Endothelial cell of umbilical vein (primary cell): Measurements from ENCODE around the gene FNIP2. TPM values are rescaled to one million over a fixed set of nuclear protein-coding genes. Genes with fewer than 3 reads are reported as not detected.

Experiments
- BruUV-seq: library from RNA; stranded (reverse); fragments of 400-500 nt; replicated peaks from 2 replicates; lab custom pipeline; 2021; lab: Mats Ljungman, UMichigan
- CTCF ChIA-PET: fragments of 300-600, 350-600 bp; sonication (Branson Sonifier 250); formaldehyde crosslinking; loops from one replicate; lab custom pipeline; 2021; ENCODE audit warnings: antibody characterized with exemption, inconsistent platforms; lab: Charles Lee
- POLR2A ChIA-PET: fragments of 300-600, 350-600 bp; sonication (Branson Sonifier 250); formaldehyde crosslinking; loops from one replicate; lab custom pipeline; 2021; ENCODE audit warnings: antibody characterized with exemption, inconsistent platforms; lab: Charles Lee
- DNase-seq: peaks from one replicate; pipeline ENCODE4 v3.0.0-alpha.2; 2011; ENCODE audit warnings: low read depth, low spot score
- FAIRE-seq: peaks from 2 replicates; lab custom pipeline; 2011; peaks lifted over from hg19 to GRCh38; lab: Jason Lieb, UNC
- H2AFZ ChIP-seq: 2 replicates; pipeline ENCODE4 v1.6.0; 2012; ENCODE audit warnings: low read depth, low read length, control low read depth, inconsistent platforms
- H3K27ac ChIP-seq: 2 replicates; pipeline ENCODE4 v1.5.1; 2011; ENCODE audit warnings: low read depth, mild to moderate bottlenecking, control low read depth, low read length, moderate library complexity; ENCODE audit not compliant: insufficient read depth
- H3K27me3 ChIP-seq, 2 experiments: 2 replicates each; pipeline versions ENCODE4 v1.6.0 to v1.6.1; 2011; ENCODE audit warnings: low read length in 2 of 2, mixed read lengths in 1 of 2; ENCODE audit not compliant: control insufficient read depth in 2 of 2, insufficient read depth in 2 of 2
- H3K36me3 ChIP-seq, 2 experiments: 2 replicates in 1 of 2; 3 replicates in 1 of 2; pipeline ENCODE4 v1.5.1; 2011; ENCODE audit warnings: low read length in 2 of 2, mild to moderate bottlenecking in 1 of 2, moderate library complexity in 1 of 2; ENCODE audit not compliant: control insufficient read depth in 2 of 2, insufficient read depth in 2 of 2; ENCODE audit errors: extremely low read depth in 1 of 2
- H3K4me1 ChIP-seq: 3 replicates; pipeline ENCODE4 v1.5.1; 2011; ENCODE audit warnings: mild to moderate bottlenecking, low read length; ENCODE audit not compliant: control insufficient read depth, insufficient read depth; ENCODE audit errors: extremely low read depth
- H3K4me2 ChIP-seq: 2 replicates; pipeline ENCODE4 v1.6.1; 2011; ENCODE audit warnings: low read length, control low read depth, mixed read lengths; ENCODE audit not compliant: insufficient read depth
- H3K4me3 ChIP-seq, 3 experiments: fragments of 200-600 bp in 1 of 3; sonication (generic), shearing (Covaris generic) in 1 of 3; replicated peaks in 1 of 3; 2 replicates each; pipeline ENCODE4 v1.5.1; 2011 to 2016; ENCODE audit warnings: control low read depth in 3 of 3, low read length in 3 of 3, mild to moderate bottlenecking in 2 of 3, inconsistent platforms in 1 of 3, low read depth in 1 of 3, moderate library complexity in 1 of 3; ENCODE audit not compliant: insufficient read depth in 1 of 3
- H3K79me2 ChIP-seq: 2 replicates; pipeline ENCODE4 v1.6.0; 2012; ENCODE audit warnings: low read length, inconsistent platforms; ENCODE audit not compliant: control insufficient read depth, insufficient read depth
- H3K9ac ChIP-seq: replicated peaks from 2 replicates; pipeline ENCODE3; 2011; ENCODE audit warnings: low read length, control low read depth; ENCODE audit not compliant: insufficient read depth; ENCODE audit errors: extremely low read depth
- H3K9me1 ChIP-seq: replicated peaks from 3 replicates; pipeline ENCODE4 v1.6.0; 2011; ENCODE audit warnings: mild to moderate bottlenecking, low read length; ENCODE audit not compliant: control insufficient read depth, insufficient read depth; ENCODE audit errors: extremely low read depth
- H3K9me3 ChIP-seq: replicated peaks from 2 replicates; pipeline ENCODE4 v1.5.1; 2012; ENCODE audit warnings: low read length, inconsistent platforms; ENCODE audit not compliant: control insufficient read depth, insufficient read depth
- H4K20me1 ChIP-seq: replicated peaks from 2 replicates; pipeline ENCODE3; 2011; ENCODE audit warnings: mild to moderate bottlenecking, low read length; ENCODE audit not compliant: control insufficient read depth, insufficient read depth; ENCODE audit errors: extremely low read depth
- CTCF ChIP-seq, 2 donors: IDR thresholded peaks; 1 replicate in 1 of 2; 2 replicates in 1 of 2; pipeline ENCODE4 v1.5.1; 2011; ENCODE audit warnings: low read length in 2 of 2, mild to moderate bottlenecking in 2 of 2, moderate library complexity in 2 of 2, control low read depth in 1 of 2, inconsistent platforms in 1 of 2, low read depth in 1 of 2; ENCODE audit not compliant: insufficient read depth in 1 of 2; ENCODE audit errors: extremely low read depth in 1 of 2
- EZH2 ChIP-seq: IDR thresholded peaks from 2 replicates; pipeline ENCODE4 v1.6.1; 2012; ENCODE audit warnings: borderline replicate concordance, low read depth, mild to moderate bottlenecking, moderate library complexity, low read length, inconsistent platforms; ENCODE audit not compliant: severe bottlenecking
- FOS ChIP-seq: IDR thresholded peaks from 2 replicates; pipeline ENCODE4 v1.6.1; 2011; ENCODE audit warnings: mild to moderate bottlenecking, low read length, moderate library complexity, borderline replicate concordance; ENCODE audit not compliant: insufficient read depth
- GATA2 ChIP-seq: IDR thresholded peaks from 2 replicates; pipeline ENCODE4 v1.7.0; 2011; ENCODE audit warnings: low read depth, mild to moderate bottlenecking, moderate library complexity, mixed read lengths, low read length; ENCODE audit not compliant: insufficient read length, insufficient read depth
- JUN ChIP-seq: IDR thresholded peaks from 2 replicates; pipeline ENCODE4 v1.6.1; 2011; ENCODE audit warnings: borderline replicate concordance, low read depth; ENCODE audit not compliant: insufficient read length, insufficient read depth
- MAX ChIP-seq: IDR thresholded peaks from 2 replicates; pipeline ENCODE4 v1.6.1; 2011; ENCODE audit not compliant: insufficient read depth, insufficient read length
- MYC ChIP-seq: IDR thresholded peaks from one replicate; pipeline ENCODE4 v1.6.1; 2011; ENCODE audit warnings: mild to moderate bottlenecking, low read depth, low read length
- POLR2A ChIP-seq: IDR thresholded peaks from 2 replicates; pipeline ENCODE4 v1.6.1; 2012; ENCODE audit warnings: low read depth, mild to moderate bottlenecking, control low read depth, low read length
- POLR2AphosphoS5 ChIP-seq: IDR thresholded peaks from 2 replicates; pipeline ENCODE4 v1.6.1; 2012; ENCODE audit warnings: low read depth, mild to moderate bottlenecking, control low read depth, low read length, moderate library complexity; ENCODE audit not compliant: insufficient read depth
- dilution Hi-C: fragments of 300-500 bp; cut with MboI; formaldehyde crosslinking; loops from one replicate; pipeline ENCODE4 v1.15.0; 2019; ENCODE audit warnings: low sequenced_read_pairs; ENCODE audit not compliant: extremely low pct_ligation_motif_present
- intact Hi-C: fragments of 100-400 bp; cut with micrococcal nuclease; formaldehyde crosslinking; loops from one replicate; pipeline ENCODE4 v1.10.0; 2022
- polyA plus RNA-seq, 4 experiments: library from polyadenylated mRNA; depleted of rRNA in 3 of 4; stranded (reverse) in 3 of 4; unstranded in 1 of 4; fragments of >200 nt; gene quantifications; 2 replicates each; pipeline versions ENCODE4 v1.2.1 to v1.2.3, GENCODE V29; 2011 to 2012; ENCODE audit warnings: missing spikeins in 1 of 4
- total RNA-seq: library from RNA; stranded (reverse); gene quantifications from 2 replicates; pipeline ENCODE4 v1.2.3, GENCODE V29; 2021

The FNIP2 gene
- total and polyA plus RNA-seq, 2 donors (not counting 3 experiments of a cell fraction or from before 2014, with no cell fraction given) = 4.5 to 14.4 TPM

- intact Hi-C loops = no loop called here
- Histone ChIP-seq H3K27me3 (no peaks in the 10 kb centered on the region), H3K4me1 (no peaks in the 10 kb centered on the region), H3K9me1 (no peaks in the 10 kb centered on the region), H3K9me3 (no peaks in the 10 kb centered on the region), H3K4me3 (no peak overlapping the region), H3K27ac (no peak overlapping the region), H3K9ac (no peak overlapping the region), H3K79me2 (no peaks in the 10 kb centered on the region), H3K4me2 (no peak overlapping the region), H3K36me3 (no peaks in the 10 kb centered on the region), H2AFZ (no peak overlapping the region), H4K20me1 (no peaks in the 10 kb centered on the region)
- dilution Hi-C loops = no loop called here
- ChIA-PET POLR2A (no interaction called here), CTCF (interaction anchor here (1.1 to 1.9 kb wide), 3 partner anchors 9 to 84 kb away, joined by 3 to 4 read pairs (median 4); no protein-coding TSS in a partner anchor)
- no TSS peak for BruUV-seq
- no peak for TF ChIP-seq POLR2A
- TF ChIP-seq MYC = no peak
- TF ChIP-seq POLR2AphosphoS5 = no peak
- TF ChIP-seq MAX = no peak
- no peak for TF ChIP-seq EZH2
- TF ChIP-seq FOS = no peak
- TF ChIP-seq GATA2 = no peak
- TF ChIP-seq JUN = no peak
- TF ChIP-seq CTCF (IDR thresholded peaks at IDR 0.05; ENCODE audit: extremely low read depth in 1 of 2, insufficient read depth in 1 of 2, low read depth in 1 of 2, low read length in 2 of 2) = no peak
- FAIRE-seq (no peak), DNase-seq (no peak)
These were observed 173.1 kb downstream of the FNIP2 start for GRCh38 chr4:158941895-158942294.
